Kasumi-1 (cell line): ENCODE measurements around the gene SLC43A2.
A peak's percentile ranks its signal among the peaks of the same experiment; 100 is the strongest.
"Not testable (repeated sequence)": the region's sequence is repeated elsewhere in the genome, so short reads cannot be mapped to it uniquely, and the experiment has no call there.

ENCODE experiments used
- DNase-seq, 2 experiments: peaks; one replicate each; lab custom pipeline; 2025; lab: John Stamatoyannopoulos, UW

SLC43A2 gene

GRCh38 chr17:1627982-1628855 is at the start of gene SLC43A2:
SLC43A2 (minus strand) TSS chr17:1628834; CDS start chr17:1627874, 960 bp downstream.
- peak; percentile 12 to 24 for DNase-seq

GRCh38 chr17:1676401-1676800 is 47.8 kb upstream of the SLC43A2 start:
- DNase-seq = no peak

- no peak for DNase-seq
Measured at GRCh38 chr17:1673041-1673785, 44.6 kb upstream of the SLC43A2 start.

GRCh38 chr17:1663934-1664333 is 35.3 kb upstream of the SLC43A2 start:
- DNase-seq = not testable (repeated sequence)

GRCh38 chr17:1661045-1661444 is 32.4 kb upstream of the SLC43A2 start:
- DNase-seq = no peak

GRCh38 chr17:1658100-1658499 is 29.5 kb upstream of the SLC43A2 start:
- DNase-seq = no peak

- DNase-seq = no peak
Measured at GRCh38 chr17:1653735-1654134, 25.1 kb upstream of the SLC43A2 start.

- DNase-seq = not testable (repeated sequence)
Measured at GRCh38 chr17:1652794-1653193, 24.2 kb upstream of the SLC43A2 start.

GRCh38 chr17:1651559-1651844 is 22.9 kb upstream of the SLC43A2 start:
- DNase-seq = no peak

- DNase-seq = no peak
Measured at GRCh38 chr17:1650731-1651558, 22.3 kb upstream of the SLC43A2 start.

GRCh38 chr17:1649844-1650501 is 21.3 kb upstream of the SLC43A2 start, which contains the start of gene RILP:
RILP (minus strand) TSS chr17:1649866; CDS start chr17:1649804, 62 bp downstream.
- peak; percentile 32 to 42 for DNase-seq

GRCh38 chr17:1648963-1649843 is 20.6 kb upstream of the SLC43A2 start:
- DNase-seq = peak; percentile 38 to 67

GRCh38 chr17:1648173-1648962 is 19.7 kb upstream of the SLC43A2 start:
- DNase-seq = peak in 1 of 2 experiments; percentile 26

GRCh38 chr17:1647802-1648171 is 19.2 kb upstream of the SLC43A2 start:
- no peak for DNase-seq

- DNase-seq = no peak
Measured at GRCh38 chr17:1646199-1646875, 17.7 kb upstream of the SLC43A2 start.

- peak; percentile 35 to 39 for DNase-seq
Measured at GRCh38 chr17:1645207-1646171, 16.9 kb upstream of the SLC43A2 start, which contains the start of gene SCARF1. SCARF1 (minus strand) TSS chr17:1645732; CDS start chr17:1645697, 35 bp downstream.

- no peak for DNase-seq
Measured at GRCh38 chr17:1644493-1645206, 16.0 kb upstream of the SLC43A2 start.
